Measurements from ENCODE around the gene AP2A1.

Gene AP2A1

DNA sequence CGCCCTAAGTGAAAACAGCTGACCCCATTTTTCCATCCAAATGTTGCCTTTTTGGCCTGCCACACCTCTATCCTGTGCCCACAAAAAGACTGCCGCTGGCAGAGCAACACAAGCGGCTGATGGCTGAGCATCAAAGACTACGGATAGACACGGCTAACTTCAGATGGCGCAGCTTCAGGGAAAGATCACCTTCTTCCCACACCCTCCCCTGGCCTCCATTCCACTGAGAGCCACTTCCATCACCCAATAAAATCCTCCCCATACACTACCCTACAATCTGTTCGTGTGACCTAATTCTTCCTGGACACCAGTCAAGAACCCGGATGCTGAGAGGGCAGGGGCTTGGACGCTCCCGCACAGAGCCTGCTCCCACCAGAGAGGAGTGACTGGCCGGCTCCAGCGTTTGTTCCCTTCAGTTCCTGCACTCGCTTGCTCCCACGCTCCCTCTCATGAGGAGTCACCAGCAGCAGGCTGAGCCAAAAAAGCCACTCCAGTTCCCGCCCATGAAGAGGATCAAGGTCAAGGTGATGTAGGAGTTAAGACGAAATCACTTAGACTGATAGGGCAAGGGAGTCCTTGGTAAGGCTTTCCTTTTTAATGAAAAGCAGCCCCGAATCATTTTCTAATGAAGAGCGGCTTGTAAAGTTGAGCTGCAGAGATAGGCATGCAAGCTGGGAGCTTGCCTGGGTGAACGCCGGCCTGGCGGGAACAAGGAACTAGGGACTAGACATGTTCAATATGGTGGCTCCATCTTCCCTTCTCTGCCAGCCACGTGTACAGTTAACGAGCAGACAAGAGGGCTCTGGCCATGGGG, 39.4 kb upstream of the AP2A1 start:
- DNase-seq = no peak
- Histone ChIP-seq H4K91ac (ENCODE audit: low read depth, low read length) (no peak overlapping the region), H2AFZ (ENCODE audit: insufficient read depth, low read length, poor library complexity) (no peak overlapping the region), H3K36me3 (ENCODE audit: control insufficient read depth in 1 of 2, insufficient read depth in 2 of 2, low read length in 2 of 2) (no peaks in the 10 kb centered on the region), H3K4me3 (ENCODE audit: low read depth, low read length) (no peak overlapping the region), H4K12ac (ENCODE audit: low read depth, low read length) (no peak overlapping the region), H3K79me2 (ENCODE audit: control insufficient read depth, insufficient read depth, low read length, poor library complexity) (no peaks in the 10 kb centered on the region), H2BK5ac (ENCODE audit: low read depth, low read length, poor library complexity) (no peak overlapping the region), H2BK120ac (ENCODE audit: insufficient read depth, low read length, poor library complexity) (no peak overlapping the region), H3K4me2 (ENCODE audit: low read length) (no peak overlapping the region), H3K9me3 (ENCODE audit: insufficient read depth, low read depth, low read length) (no peaks in the 10 kb centered on the region), H2BK12ac (ENCODE audit: low read length) (no peak overlapping the region), H3K23ac (ENCODE audit: low read length) (no peak overlapping the region), H3K14ac (ENCODE audit: low read length) (no peak overlapping the region), H3K79me1 (ENCODE audit: low read length) (no peaks in the 10 kb centered on the region), H3K4ac (ENCODE audit: low read depth, low read length) (no peak overlapping the region), H4K8ac (ENCODE audit: low read depth, low read length) (no peak overlapping the region), H3K9ac (ENCODE audit: low read length) (no peak overlapping the region), H3K4me1 (ENCODE audit: control insufficient read depth in 1 of 2, insufficient read depth in 2 of 2, low read length in 2 of 2) (no peaks in the 10 kb centered on the region), H2AK5ac (ENCODE audit: low read length) (no peak overlapping the region), H3K18ac (ENCODE audit: low read length) (no peak overlapping the region), H3K27ac (ENCODE audit: low read depth, low read length) (no peak overlapping the region), H3K27me3 (ENCODE audit: insufficient read depth, low read length) (no peaks in the 10 kb centered on the region)
- no CpG with 5 or more reads among the region's 23 CpGs for WGBS (ENCODE audit: extremely low coverage, insufficient coverage, insufficient read length)

DNA sequence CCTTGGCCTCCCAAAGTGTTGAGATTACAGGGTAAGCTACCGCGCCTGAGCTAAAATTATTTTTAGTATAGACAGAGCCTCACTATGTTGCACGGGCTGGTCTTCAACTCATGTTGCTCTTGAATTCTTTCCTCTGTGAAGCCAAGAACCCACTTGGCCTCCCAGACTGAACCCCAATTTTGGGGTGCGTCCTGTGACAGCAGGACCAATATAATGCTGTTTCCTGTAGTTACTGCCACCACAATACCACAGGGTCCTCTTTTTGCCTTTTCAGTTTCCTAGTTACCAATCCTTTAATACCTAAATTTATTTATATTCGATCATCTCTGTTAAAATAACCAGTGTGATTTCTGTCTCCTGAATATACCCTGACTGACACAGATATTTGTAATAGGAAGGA, 36.6 kb upstream of the AP2A1 start:
- Histone ChIP-seq H3K27ac (ENCODE audit: low read depth, low read length) (no peak overlapping the region), H3K14ac (ENCODE audit: low read length) (no peak overlapping the region), H4K8ac (ENCODE audit: low read depth, low read length) (no peak overlapping the region), H2BK12ac (ENCODE audit: low read length) (no peak overlapping the region), H3K9ac (ENCODE audit: low read length) (no peak overlapping the region), H2BK5ac (ENCODE audit: low read depth, low read length, poor library complexity) (no peak overlapping the region), H4K91ac (ENCODE audit: low read depth, low read length) (no peak overlapping the region), H3K36me3 (ENCODE audit: control insufficient read depth in 1 of 2, insufficient read depth in 2 of 2, low read length in 2 of 2) (no peaks in the 10 kb centered on the region), H3K27me3 (ENCODE audit: insufficient read depth, low read length) (no peaks in the 10 kb centered on the region), H2BK120ac (ENCODE audit: insufficient read depth, low read length, poor library complexity) (no peak overlapping the region), H2AK5ac (ENCODE audit: low read length) (no peak overlapping the region), H3K9me3 (ENCODE audit: insufficient read depth, low read depth, low read length) (no peaks in the 10 kb centered on the region), H3K4me3 (ENCODE audit: low read depth, low read length) (no peak overlapping the region), H2AFZ (ENCODE audit: insufficient read depth, low read length, poor library complexity) (no peak overlapping the region), H3K79me2 (ENCODE audit: control insufficient read depth, insufficient read depth, low read length, poor library complexity) (no peaks in the 10 kb centered on the region), H3K4me2 (ENCODE audit: low read length) (no peak overlapping the region), H3K4me1 (ENCODE audit: control insufficient read depth in 1 of 2, insufficient read depth in 2 of 2, low read length in 2 of 2) (no peaks in the 10 kb centered on the region), H4K12ac (ENCODE audit: low read depth, low read length) (no peak overlapping the region), H3K18ac (ENCODE audit: low read length) (no peak overlapping the region), H3K23ac (ENCODE audit: low read length) (no peak overlapping the region), H3K79me1 (ENCODE audit: low read length) (no peaks in the 10 kb centered on the region), H3K4ac (ENCODE audit: low read depth, low read length) (no peak overlapping the region)
- DNase-seq = no peak
- WGBS (ENCODE audit: extremely low coverage, insufficient coverage, insufficient read length) = no CpG with 5 or more reads among the region's 5 CpGs

DNA sequence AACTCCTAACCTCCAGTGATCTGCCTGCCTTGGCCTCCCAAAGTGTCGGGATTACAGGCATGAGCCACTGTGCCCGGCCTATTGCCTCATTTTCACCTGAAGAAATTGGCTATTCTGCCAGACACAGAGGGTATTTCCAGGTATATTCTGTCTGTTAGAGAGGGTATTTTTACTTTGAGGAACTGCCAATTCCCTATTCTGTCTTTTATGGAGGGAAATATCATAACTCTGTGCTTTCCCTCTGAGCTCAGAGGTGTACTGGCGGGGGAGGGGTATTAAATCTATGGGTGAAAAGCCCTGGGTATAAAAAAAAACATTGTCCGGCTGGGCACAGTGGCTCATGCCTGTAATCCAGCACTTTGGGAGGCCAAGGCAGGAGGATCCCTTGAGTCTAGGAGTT, 28.5 kb upstream of the AP2A1 start:
- no peak for DNase-seq
- Histone ChIP-seq H3K27ac (ENCODE audit: low read depth, low read length) (no peak overlapping the region), H3K4me3 (ENCODE audit: low read depth, low read length) (no peak overlapping the region), H4K8ac (ENCODE audit: low read depth, low read length) (no peak overlapping the region), H2BK5ac (ENCODE audit: low read depth, low read length, poor library complexity) (no peak overlapping the region), H3K9ac (ENCODE audit: low read length) (no peak overlapping the region), H3K9me3 (ENCODE audit: insufficient read depth, low read depth, low read length) (no peaks in the 10 kb centered on the region), H4K12ac (ENCODE audit: low read depth, low read length) (no peak overlapping the region), H3K23ac (ENCODE audit: low read length) (no peak overlapping the region), H3K4me2 (ENCODE audit: low read length) (no peak overlapping the region), H4K91ac (ENCODE audit: low read depth, low read length) (no peak overlapping the region), H3K79me1 (ENCODE audit: low read length) (no peaks in the 10 kb centered on the region), H3K18ac (ENCODE audit: low read length) (no peak overlapping the region), H3K4ac (ENCODE audit: low read depth, low read length) (no peak overlapping the region), H3K14ac (ENCODE audit: low read length) (no peak overlapping the region), H2AK5ac (ENCODE audit: low read length) (no peak overlapping the region), H3K36me3 (ENCODE audit: control insufficient read depth in 1 of 2, insufficient read depth in 2 of 2, low read length in 2 of 2) (no peaks in the 10 kb centered on the region), H2BK120ac (ENCODE audit: insufficient read depth, low read length, poor library complexity) (no peak overlapping the region), H2BK12ac (ENCODE audit: low read length) (no peak overlapping the region), H3K4me1 (ENCODE audit: control insufficient read depth in 1 of 2, insufficient read depth in 2 of 2, low read length in 2 of 2) (no peaks in the 10 kb centered on the region), H3K27me3 (ENCODE audit: insufficient read depth, low read length) (no peaks in the 10 kb centered on the region), H3K79me2 (ENCODE audit: control insufficient read depth, insufficient read depth, low read length, poor library complexity) (no peaks in the 10 kb centered on the region), H2AFZ (ENCODE audit: insufficient read depth, low read length, poor library complexity) (no peak overlapping the region)
- WGBS (ENCODE audit: extremely low coverage, insufficient coverage, insufficient read length) = no CpG with 5 or more reads among the region's 4 CpGs

DNA sequence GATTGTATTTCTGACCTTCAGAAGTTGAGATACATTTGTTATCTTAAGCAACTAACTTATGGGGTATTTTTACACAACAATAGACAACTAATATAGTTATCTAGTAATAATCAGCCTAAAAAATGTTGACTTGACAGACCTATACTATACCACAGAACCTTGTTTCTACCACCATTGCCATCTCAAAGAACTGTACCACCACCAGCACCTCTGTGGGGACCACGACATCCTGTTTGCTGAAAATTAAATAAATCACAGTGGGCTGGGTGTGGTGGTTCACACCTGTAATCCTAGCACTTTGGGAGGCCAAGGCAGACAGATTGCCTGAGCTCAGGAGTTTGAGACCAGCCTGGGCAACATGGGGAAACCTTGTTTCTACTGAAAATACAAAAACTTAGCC, 27.7 kb upstream of the AP2A1 start:
- Histone ChIP-seq H3K9me3 (ENCODE audit: insufficient read depth, low read depth, low read length) (no peaks in the 10 kb centered on the region), H3K4me2 (ENCODE audit: low read length) (no peak overlapping the region), H3K27ac (ENCODE audit: low read depth, low read length) (no peak overlapping the region), H3K18ac (ENCODE audit: low read length) (no peak overlapping the region), H3K4me1 (ENCODE audit: control insufficient read depth in 1 of 2, insufficient read depth in 2 of 2, low read length in 2 of 2) (no peaks in the 10 kb centered on the region), H2AK5ac (ENCODE audit: low read length) (no peak overlapping the region), H3K27me3 (ENCODE audit: insufficient read depth, low read length) (no peaks in the 10 kb centered on the region), H2BK12ac (ENCODE audit: low read length) (no peak overlapping the region), H2BK120ac (ENCODE audit: insufficient read depth, low read length, poor library complexity) (no peak overlapping the region), H4K8ac (ENCODE audit: low read depth, low read length) (no peak overlapping the region), H3K14ac (ENCODE audit: low read length) (no peak overlapping the region), H3K79me2 (ENCODE audit: control insufficient read depth, insufficient read depth, low read length, poor library complexity) (no peaks in the 10 kb centered on the region), H3K4ac (ENCODE audit: low read depth, low read length) (no peak overlapping the region), H4K12ac (ENCODE audit: low read depth, low read length) (no peak overlapping the region), H4K91ac (ENCODE audit: low read depth, low read length) (no peak overlapping the region), H3K23ac (ENCODE audit: low read length) (no peak overlapping the region), H3K79me1 (ENCODE audit: low read length) (no peaks in the 10 kb centered on the region), H3K4me3 (ENCODE audit: low read depth, low read length) (no peak overlapping the region), H2BK5ac (ENCODE audit: low read depth, low read length, poor library complexity) (no peak overlapping the region), H3K36me3 (ENCODE audit: control insufficient read depth in 1 of 2, insufficient read depth in 2 of 2, low read length in 2 of 2) (no peaks in the 10 kb centered on the region), H3K9ac (ENCODE audit: low read length) (no peak overlapping the region), H2AFZ (ENCODE audit: insufficient read depth, low read length, poor library complexity) (no peak overlapping the region)
- DNase-seq = no peak
- WGBS (ENCODE audit: extremely low coverage, insufficient coverage, insufficient read length) = no CpG with 5 or more reads among the region's 1 CpG
